Cardiac atrium fibroblast (primary cell): ENCODE measurements around the gene RBP4. TPM values are rescaled to one million over a fixed set of nuclear protein-coding genes. Genes with fewer than 3 reads are reported as not detected.

Experiments used
- total RNA-seq: library from RNA; depleted of rRNA; stranded (reverse); fragments of >200 nt; gene quantifications from 2 replicates; pipeline ENCODE4 v1.2.3, GENCODE V29; 2015

The RBP4 gene
- total RNA-seq: 2.1 TPM in 1 of 2 replicates, not detected in the other

DNA sequence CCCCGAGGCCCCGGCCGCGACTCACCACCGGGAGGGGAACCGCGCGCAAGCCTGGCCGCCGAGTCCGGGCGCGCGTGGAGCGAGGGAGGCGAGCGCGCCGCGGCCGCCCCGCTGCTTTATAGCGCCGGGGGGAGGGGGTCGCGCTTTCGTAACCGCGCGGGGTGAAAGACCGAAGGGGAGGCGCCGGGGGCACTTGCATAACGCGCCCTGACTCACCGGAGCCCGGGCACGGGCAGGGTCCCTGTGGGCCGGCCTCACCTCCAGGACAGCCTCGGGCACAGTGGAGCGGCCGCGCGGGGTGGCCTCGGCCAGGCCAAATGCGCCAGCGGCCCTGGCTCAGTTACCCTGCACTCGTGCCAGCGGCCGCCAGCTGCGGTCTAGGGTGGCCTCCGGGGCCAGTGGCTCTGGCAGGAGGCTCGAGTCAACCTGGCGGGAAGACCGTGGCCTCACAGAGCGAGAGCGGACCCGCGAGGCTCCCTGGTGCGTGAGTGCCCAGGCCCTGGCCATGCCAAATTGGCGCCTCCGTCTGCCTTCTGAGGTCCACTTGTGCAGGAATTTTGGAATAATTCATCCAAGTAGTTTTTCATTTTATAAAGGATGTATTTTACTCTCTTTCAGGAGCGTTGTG lies at the start of gene RBP4:
Gene RBP4 (minus strand): TSS at position 90 of the 628 bp plus-strand sequence. CDS start 207 bp downstream, outside the sequence.

DNA sequence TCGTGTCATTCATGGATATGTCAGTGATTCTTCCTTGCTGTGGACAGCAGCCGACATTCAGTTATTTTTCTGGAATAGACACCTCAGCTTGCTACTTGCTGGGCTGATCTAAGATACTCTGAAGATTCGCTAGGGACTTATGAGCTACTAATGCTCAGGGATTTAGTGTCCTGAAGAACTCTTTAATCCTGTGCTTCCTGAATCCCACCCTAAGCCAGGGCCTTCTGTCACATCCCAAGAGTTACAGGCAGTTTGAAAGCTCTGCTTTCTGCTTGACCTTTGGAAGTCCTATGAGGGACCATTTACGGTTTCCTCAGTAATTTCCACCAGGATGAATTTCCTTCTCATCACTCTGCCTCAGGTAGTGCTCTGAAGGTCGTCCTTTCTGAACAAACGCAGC lies 11.3 kb upstream of the RBP4 start, which contains the start of gene PDE6C:
Gene PDE6C (plus strand): TSS at position 227 of the 400 bp plus-strand sequence. CDS start 189 bp downstream, outside the sequence.

DNA sequence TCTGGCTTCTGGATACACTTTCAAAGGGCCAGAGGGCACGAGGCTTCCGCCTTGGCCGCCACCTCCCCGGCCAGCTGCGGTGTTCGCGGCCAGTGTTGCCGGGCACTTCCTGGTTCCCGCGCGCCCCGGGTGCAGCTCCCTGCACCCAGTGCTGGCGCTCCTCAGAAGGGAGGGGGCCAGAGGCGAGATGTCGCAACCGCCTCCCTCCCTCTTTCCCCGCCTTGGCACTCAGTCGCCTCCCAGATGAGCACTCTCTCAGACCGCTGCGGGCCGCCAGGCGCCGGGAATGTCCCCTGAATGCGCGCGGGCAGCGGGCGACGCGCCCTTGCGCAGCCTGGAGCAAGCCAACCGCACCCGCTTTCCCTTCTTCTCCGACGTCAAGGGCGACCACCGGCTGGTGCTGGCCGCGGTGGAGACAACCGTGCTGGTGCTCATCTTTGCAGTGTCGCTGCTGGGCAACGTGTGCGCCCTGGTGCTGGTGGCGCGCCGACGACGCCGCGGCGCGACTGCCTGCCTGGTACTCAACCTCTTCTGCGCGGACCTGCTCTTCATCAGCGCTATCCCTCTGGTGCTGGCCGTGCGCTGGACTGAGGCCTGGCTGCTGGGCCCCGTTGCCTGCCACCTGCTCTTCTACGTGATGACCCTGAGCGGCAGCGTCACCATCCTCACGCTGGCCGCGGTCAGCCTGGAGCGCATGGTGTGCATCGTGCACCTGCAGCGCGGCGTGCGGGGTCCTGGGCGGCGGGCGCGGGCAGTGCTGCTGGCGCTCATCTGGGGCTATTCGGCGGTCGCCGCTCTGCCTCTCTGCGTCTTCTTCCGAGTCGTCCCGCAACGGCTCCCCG lies 34.4 kb downstream of the RBP4 start, which contains the start of gene FFAR4:
Gene FFAR4 (plus strand): TSS at position 231 of the 842 bp plus-strand sequence. CDS start 56 bp downstream, at position 287.

Other genes with a start within 250 kb of the RBP4 start
- gene MYOF, start 118.9 kb downstream of the RBP4 start, total RNA-seq: 117 and 125 TPM in 2 replicates
- 9.0 and 9.6 TPM in 2 replicates for gene CEP55, start 104.6 kb downstream of the RBP4 start, total RNA-seq
- not detected in 2 replicates for gene FFAR4, start 34.6 kb downstream of the RBP4 start, total RNA-seq
- gene PDE6C, start 11.3 kb upstream of the RBP4 start, total RNA-seq: not detected in 2 replicates
- 3.1 and 3.2 TPM in 2 replicates for gene FRA10AC1, start 101.4 kb upstream of the RBP4 start, total RNA-seq
- gene LGI1, start 156.7 kb upstream of the RBP4 start, total RNA-seq: not detected in 2 replicates